ENCODE results near the gene VSTM2L. TPM values are rescaled to one million over a fixed set of nuclear protein-coding genes. Genes with fewer than 3 reads are reported as not detected.

VSTM2L gene
- total RNA-seq, 2 donors from 2014 or later = 31.3 to 69.5 TPM

DNA sequence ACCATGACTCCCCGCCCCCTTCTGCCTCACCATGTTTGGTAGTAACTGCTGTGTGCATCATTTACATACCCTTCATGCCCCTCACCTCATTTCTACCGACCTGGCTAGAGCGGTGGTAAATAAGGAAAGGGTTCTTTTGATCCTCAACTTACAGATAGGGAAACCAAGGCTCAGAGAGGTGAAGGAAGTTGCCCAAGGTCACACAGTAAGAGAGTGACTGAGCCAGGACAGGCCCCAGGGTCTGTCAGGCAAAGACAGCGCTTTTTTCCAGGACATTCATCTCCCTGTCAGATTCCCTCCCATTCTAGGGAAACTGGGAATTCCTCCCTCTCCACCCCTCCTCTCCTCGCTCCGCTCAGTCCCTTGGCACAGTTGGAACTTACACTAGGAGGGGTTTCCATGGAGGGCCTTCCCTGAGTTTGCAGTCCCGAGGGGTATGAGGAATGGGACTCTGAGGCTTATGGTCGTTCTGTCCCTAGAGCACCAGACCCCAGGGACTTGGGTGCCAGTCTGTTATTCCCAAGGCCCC is 2.0 kb downstream of the VSTM2L start:
- Histone ChIP-seq H3K36me3 (no peaks in the 10 kb centered on the region), H3K27ac (no peak overlapping the region), H3K4me1 (replicated peaks) (no peaks in the 10 kb centered on the region), H3K9me3 (no peaks in the 10 kb centered on the region), H3K4me3 (no peak overlapping the region), H3K27me3 (replicated peaks; ENCODE audit: insufficient read depth) (no peaks in the 10 kb centered on the region)
- TF ChIP-seq POLR2A (IDR thresholded peaks at IDR 0.05) = no peak
- TF ChIP-seq POLR2AphosphoS5 (IDR thresholded peaks at IDR 0.05) = no peak
- TF ChIP-seq, protein P1, sequence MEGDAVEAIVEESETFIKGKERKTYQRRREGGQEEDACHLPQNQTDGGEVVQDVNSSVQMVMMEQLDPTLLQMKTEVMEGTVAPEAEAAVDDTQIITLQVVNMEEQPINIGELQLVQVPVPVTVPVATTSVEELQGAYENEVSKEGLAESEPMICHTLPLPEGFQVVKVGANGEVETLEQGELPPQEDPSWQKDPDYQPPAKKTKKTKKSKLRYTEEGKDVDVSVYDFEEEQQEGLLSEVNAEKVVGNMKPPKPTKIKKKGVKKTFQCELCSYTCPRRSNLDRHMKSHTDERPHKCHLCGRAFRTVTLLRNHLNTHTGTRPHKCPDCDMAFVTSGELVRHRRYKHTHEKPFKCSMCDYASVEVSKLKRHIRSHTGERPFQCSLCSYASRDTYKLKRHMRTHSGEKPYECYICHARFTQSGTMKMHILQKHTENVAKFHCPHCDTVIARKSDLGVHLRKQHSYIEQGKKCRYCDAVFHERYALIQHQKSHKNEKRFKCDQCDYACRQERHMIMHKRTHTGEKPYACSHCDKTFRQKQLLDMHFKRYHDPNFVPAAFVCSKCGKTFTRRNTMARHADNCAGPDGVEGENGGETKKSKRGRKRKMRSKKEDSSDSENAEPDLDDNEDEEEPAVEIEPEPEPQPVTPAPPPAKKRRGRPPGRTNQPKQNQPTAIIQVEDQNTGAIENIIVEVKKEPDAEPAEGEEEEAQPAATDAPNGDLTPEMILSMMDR (IDR thresholded peaks at IDR 0.05) = no peak
- WGBS = 83% methylated on average over 8 of the region's 8 CpGs
- intact Hi-C loops (cut with DNase I) = loop anchor here (5.0 kb wide), 1 partner anchor 87 kb away; no protein-coding TSS in a partner anchor
- DNase-seq (ENCODE audit: low spot score) = no peak

- TF ChIP-seq, protein P1 (IDR thresholded peaks at IDR 0.05) = no peak
- TF ChIP-seq POLR2AphosphoS5 (IDR thresholded peaks at IDR 0.05) = no peak
- TF ChIP-seq POLR2A (IDR thresholded peaks at IDR 0.05) = no peak
- Histone ChIP-seq H3K27ac (no peak overlapping the region), H3K4me1 (replicated peaks) (no peaks in the 10 kb centered on the region), H3K9me3 (no peaks in the 10 kb centered on the region), H3K36me3 (no peaks in the 10 kb centered on the region), H3K4me3 (no peak overlapping the region), H3K27me3 (replicated peaks; ENCODE audit: insufficient read depth) (no peaks in the 10 kb centered on the region)
- 85% methylated on average over 16 of the region's 16 CpGs for WGBS
- DNase-seq (ENCODE audit: low spot score) = no peak
- intact Hi-C loops (cut with DNase I) = no loop called here
Observed at GRCh38 chr20:37905671-37906613, 3.0 kb downstream of the VSTM2L start.

DNA sequence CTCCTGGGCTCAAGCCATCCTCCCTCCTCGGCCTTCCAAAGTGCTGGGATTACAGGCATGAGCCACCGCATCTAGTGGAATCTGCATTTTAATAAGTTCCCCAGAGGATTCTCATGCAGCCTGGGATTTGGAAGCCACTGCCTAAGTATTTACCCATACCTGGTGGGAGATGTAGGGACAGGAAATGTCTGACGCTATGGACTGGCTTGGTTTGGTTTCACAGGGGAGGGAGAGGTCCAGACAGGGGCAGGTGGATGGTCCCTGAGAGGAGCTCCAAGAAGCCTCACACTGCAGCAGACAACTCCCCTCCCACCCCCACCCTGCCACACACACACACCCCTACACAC is 4.4 kb downstream of the VSTM2L start:
- DNase-seq (ENCODE audit: low spot score) = no peak
- TF ChIP-seq POLR2AphosphoS5 (IDR thresholded peaks at IDR 0.05) (no peak), POLR2A (IDR thresholded peaks at IDR 0.05) (no peak)
- TF ChIP-seq, protein P1 (IDR thresholded peaks at IDR 0.05) = no peak
- H3K4me1 ChIP-seq (replicated peaks) = no peaks in the 10 kb centered on the region
- H3K27ac ChIP-seq = no peak overlapping the region
- no peak overlapping the region for H3K4me3 ChIP-seq
- H3K9me3 ChIP-seq = no peaks in the 10 kb centered on the region
- no peaks in the 10 kb centered on the region for H3K27me3 ChIP-seq (replicated peaks; ENCODE audit: insufficient read depth)
- no peaks in the 10 kb centered on the region for H3K36me3 ChIP-seq
- 54% methylated on average over 3 of the region's 3 CpGs for WGBS
- intact Hi-C loops (cut with DNase I) = no loop called here

DNA sequence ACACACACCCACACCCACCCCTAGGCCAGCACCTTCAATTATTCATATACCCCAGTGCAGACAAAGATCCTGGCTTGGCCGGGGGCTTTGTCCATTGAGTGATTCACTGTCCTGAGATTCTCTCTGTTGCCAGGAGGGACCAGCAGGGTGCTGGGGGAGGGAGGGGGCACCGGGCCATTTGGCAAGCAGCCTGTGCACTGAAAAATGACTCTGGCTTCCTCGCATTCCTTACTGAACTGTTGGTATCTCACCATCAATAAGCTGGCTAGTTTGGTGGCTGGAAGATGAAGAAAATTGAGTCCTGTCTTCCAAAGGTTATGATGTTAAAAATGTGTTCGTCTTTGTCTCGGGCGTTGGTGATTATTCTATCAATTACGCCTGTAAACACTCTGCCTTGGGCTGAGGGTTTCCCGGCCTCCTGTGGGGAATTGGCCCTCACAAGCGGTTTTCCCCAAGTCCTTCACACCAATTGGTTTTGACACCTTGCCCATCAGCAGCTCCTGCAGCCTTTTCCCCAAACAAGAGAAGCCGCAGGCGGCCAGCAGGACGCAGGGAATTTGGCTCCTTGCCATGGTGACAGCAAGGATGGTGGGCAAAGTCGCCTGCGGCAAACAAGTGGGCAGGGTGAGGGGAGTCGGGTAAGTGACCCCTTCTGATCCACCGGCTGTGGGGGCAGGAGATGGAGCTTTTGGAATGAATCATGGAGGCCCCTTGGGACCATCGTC is 4.9 kb downstream of the VSTM2L start:
- Histone ChIP-seq H3K36me3 (no peaks in the 10 kb centered on the region), H3K4me3 (no peak overlapping the region), H3K9me3 (no peaks in the 10 kb centered on the region), H3K4me1 (replicated peaks) (no peaks in the 10 kb centered on the region), H3K27me3 (replicated peaks; ENCODE audit: insufficient read depth) (no peaks in the 10 kb centered on the region), H3K27ac (no peak overlapping the region)
- intact Hi-C loops (cut with DNase I) = no loop called here
- TF ChIP-seq, protein P1 (IDR thresholded peaks at IDR 0.05) = no peak
- TF ChIP-seq POLR2AphosphoS5 (IDR thresholded peaks at IDR 0.05) (no peak), POLR2A (IDR thresholded peaks at IDR 0.05) (no peak)
- 32% methylated on average over 17 of the region's 17 CpGs for WGBS
- no peak for DNase-seq (ENCODE audit: low spot score)
